OCI-LY1 (cell line): ENCODE measurements around the gene UCKL1.

Source experiments
- EZH2 ChIP-seq: fragments of 200-600 bp; sonication (generic), shearing (Covaris generic); IDR thresholded peaks from 2 replicates; pipeline ENCODE4 v1.8.0; 2017; ENCODE audit warnings: borderline replicate concordance, mixed run types, mild to moderate bottlenecking, antibody characterized with exemption, low read length, moderate library complexity, mixed read lengths
- TF ChIP-seq, protein P1 (sequence below): fragments of 200-600 bp; sonication (generic), shearing (Covaris generic); IDR thresholded peaks from 2 replicates; pipeline ENCODE4 v1.5.1; 2017; ENCODE audit warnings: mild to moderate bottlenecking, antibody characterized with exemption, low read length, moderate library complexity, mixed read lengths

DNA sequence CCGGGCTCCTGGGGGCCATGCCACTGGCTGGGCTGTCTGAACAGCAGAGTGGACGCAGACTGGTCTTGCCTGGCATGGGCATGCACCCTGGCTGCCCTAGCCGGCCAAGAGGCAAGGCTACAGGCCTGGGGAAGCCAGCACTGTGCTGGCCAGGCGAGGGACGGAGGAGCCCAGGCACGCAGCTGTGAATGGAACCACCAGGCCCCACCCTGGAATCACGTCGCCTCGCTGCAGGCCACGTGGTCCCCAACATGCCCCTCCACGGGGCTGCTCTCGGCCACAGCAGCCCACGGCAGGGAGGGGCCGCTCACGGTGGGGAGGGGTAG is 4.0 kb downstream of the UCKL1 start:
- TF ChIP-seq, protein P1, sequence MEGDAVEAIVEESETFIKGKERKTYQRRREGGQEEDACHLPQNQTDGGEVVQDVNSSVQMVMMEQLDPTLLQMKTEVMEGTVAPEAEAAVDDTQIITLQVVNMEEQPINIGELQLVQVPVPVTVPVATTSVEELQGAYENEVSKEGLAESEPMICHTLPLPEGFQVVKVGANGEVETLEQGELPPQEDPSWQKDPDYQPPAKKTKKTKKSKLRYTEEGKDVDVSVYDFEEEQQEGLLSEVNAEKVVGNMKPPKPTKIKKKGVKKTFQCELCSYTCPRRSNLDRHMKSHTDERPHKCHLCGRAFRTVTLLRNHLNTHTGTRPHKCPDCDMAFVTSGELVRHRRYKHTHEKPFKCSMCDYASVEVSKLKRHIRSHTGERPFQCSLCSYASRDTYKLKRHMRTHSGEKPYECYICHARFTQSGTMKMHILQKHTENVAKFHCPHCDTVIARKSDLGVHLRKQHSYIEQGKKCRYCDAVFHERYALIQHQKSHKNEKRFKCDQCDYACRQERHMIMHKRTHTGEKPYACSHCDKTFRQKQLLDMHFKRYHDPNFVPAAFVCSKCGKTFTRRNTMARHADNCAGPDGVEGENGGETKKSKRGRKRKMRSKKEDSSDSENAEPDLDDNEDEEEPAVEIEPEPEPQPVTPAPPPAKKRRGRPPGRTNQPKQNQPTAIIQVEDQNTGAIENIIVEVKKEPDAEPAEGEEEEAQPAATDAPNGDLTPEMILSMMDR, result no peak
- no peak for TF ChIP-seq EZH2
